Neural cell (in vitro differentiated cells): ENCODE data around the gene ABCA2. TPM values are rescaled to one million over a fixed set of nuclear protein-coding genes. Genes with fewer than 3 reads are reported as not detected.

Source experiments
- H2AFZ ChIP-seq: fragments of 200-600, 300-800 bp; sonication (generic), shearing (Covaris generic); 2 replicates; pipeline ENCODE4 v1.6.0; 2014; ENCODE audit warnings: low read depth, mild to moderate bottlenecking, antibody characterized with exemption, low read length, moderate library complexity
- H3F3A ChIP-seq: fragments of 200-600 bp; shearing (Covaris generic); 2 replicates; pipeline ENCODE4 v1.6.1; 2016; ENCODE audit warnings: mild to moderate bottlenecking, moderate library complexity, mixed read lengths, antibody characterized with exemption, low read length; ENCODE audit not compliant: insufficient read depth, poor library complexity, severe bottlenecking
- H3K27ac ChIP-seq: fragments of 200-600, 300-800 bp; sonication (generic), shearing (Covaris generic); 2 replicates; pipeline ENCODE4 v1.5.1; 2014; ENCODE audit warnings: mild to moderate bottlenecking, low read length, moderate library complexity
- H3K27me3 ChIP-seq: fragments of 300-800, 200-600 bp; sonication (generic), shearing (Covaris generic); 2 replicates; pipeline ENCODE4 v1.6.0; 2014; ENCODE audit warnings: mild to moderate bottlenecking, low read depth, low read length, moderate library complexity; ENCODE audit not compliant: insufficient read depth
- H3K36me3 ChIP-seq: fragments of 300-800, 200-600 bp; sonication (generic), shearing (Covaris generic); 2 replicates; pipeline ENCODE4 v1.5.1; 2014; ENCODE audit warnings: mild to moderate bottlenecking, antibody characterized with exemption, low read length, moderate library complexity; ENCODE audit not compliant: insufficient read depth
- H3K4me2 ChIP-seq: fragments of 300-800, 200-600 bp; sonication (generic), shearing (Covaris generic); 2 replicates; pipeline ENCODE4 v1.6.0; 2014; ENCODE audit warnings: mild to moderate bottlenecking, low read length
- H3K4me3 ChIP-seq: fragments of 300-800, 200-600 bp; sonication (generic), shearing (Covaris generic); 2 replicates; pipeline ENCODE4 v1.5.1; 2014; ENCODE audit warnings: mild to moderate bottlenecking, low read length, moderate library complexity
- H3K79me2 ChIP-seq: fragments of 200-600 bp; shearing (Covaris generic); replicated peaks from 2 replicates; pipeline ENCODE4 v1.6.0; 2014; ENCODE audit warnings: mild to moderate bottlenecking, low read length, moderate library complexity; ENCODE audit not compliant: insufficient read depth
- H3K9ac ChIP-seq: fragments of 300-800, 200-600 bp; sonication (generic), shearing (Covaris generic); 2 replicates; pipeline ENCODE4 v1.6.1; 2016; ENCODE audit warnings: mild to moderate bottlenecking, low read length, mixed read lengths
- H3K9me2 ChIP-seq: fragments of 200-600 bp; shearing (Covaris generic); 2 replicates; pipeline ENCODE4 v1.6.1; 2016; ENCODE audit warnings: mild to moderate bottlenecking, low read length, mixed read lengths; ENCODE audit not compliant: insufficient read depth
- H3K9me3 ChIP-seq: fragments of 200-600, 300-800 bp; sonication (generic), shearing (Covaris generic); 2 replicates; pipeline ENCODE4 v1.6.1; 2016; ENCODE audit warnings: mild to moderate bottlenecking, mixed run types, low read length, moderate library complexity, mixed read lengths
- H4K20me1 ChIP-seq: fragments of 200-600 bp; shearing (Covaris generic); 2 replicates; pipeline ENCODE4 v1.6.1; 2016; ENCODE audit warnings: mild to moderate bottlenecking, mixed run types; ENCODE audit not compliant: insufficient read depth
- CTCF ChIP-seq: fragments of 450-650 bp; IDR thresholded peaks from 2 replicates; pipeline ENCODE4 v1.5.1; 2014; ENCODE audit warnings: antibody characterized with exemption, mild to moderate bottlenecking, moderate library complexity; ENCODE audit not compliant: poor library complexity, severe bottlenecking
- EP300 ChIP-seq: fragments of 450-650 bp; conservative IDR thresholded peaks from 2 replicates; pipeline ENCODE4 v1.6.1; 2014; ENCODE audit warnings: antibody characterized with exemption, mild to moderate bottlenecking, moderate library complexity; ENCODE audit not compliant: poor library complexity, severe bottlenecking
- EZH2 ChIP-seq: fragments of 200-600, 300-800 bp; shearing (Covaris generic), sonication (generic); IDR thresholded peaks from 2 replicates; pipeline ENCODE4 v1.6.1; 2014; ENCODE audit warnings: antibody characterized with exemption, low read length, borderline replicate concordance, mild to moderate bottlenecking; ENCODE audit not compliant: insufficient read depth, poor library complexity, severe bottlenecking
- MXI1 ChIP-seq: fragments of 450-650 bp; conservative IDR thresholded peaks from 2 replicates; pipeline ENCODE4 v1.6.1; 2014; ENCODE audit warnings: antibody characterized with exemption, mild to moderate bottlenecking; ENCODE audit not compliant: poor library complexity, severe bottlenecking
- POLR2AphosphoS5 ChIP-seq: IDR thresholded peaks from 2 replicates; pipeline ENCODE4 v1.6.1; 2012
- RAD21 ChIP-seq: fragments of 450-650 bp; conservative IDR thresholded peaks from 2 replicates; pipeline ENCODE4 v1.6.1; 2014; ENCODE audit warnings: antibody characterized with exemption, mild to moderate bottlenecking, moderate library complexity
- REST ChIP-seq: IDR thresholded peaks from 2 replicates; pipeline ENCODE4 v1.6.1; 2012; ENCODE audit warnings: borderline replicate concordance
- SMC3 ChIP-seq: fragments of 450-650 bp; conservative IDR thresholded peaks from 2 replicates; pipeline ENCODE4 v1.6.1; 2014; ENCODE audit warnings: antibody characterized with exemption, mild to moderate bottlenecking, moderate library complexity; ENCODE audit not compliant: poor library complexity
- TAF1 ChIP-seq: IDR thresholded peaks from 2 replicates; pipeline ENCODE4 v1.6.1; 2012; ENCODE audit warnings: low read depth
- polyA plus RNA-seq: library from polyadenylated mRNA; depleted of rRNA; stranded (reverse); fragments of >200 nt; gene quantifications from 2 replicates; pipeline ENCODE4 v1.2.3, GENCODE V29; 2014

Gene ABCA2
- polyA plus RNA-seq, 1 donor from 2014 or later: 30.6 TPM

- Histone ChIP-seq H3K36me3 (no peaks in the 10 kb centered on the region), H3K79me2 (no peaks in the 10 kb centered on the region), H3F3A (no peaks in the 10 kb centered on the region), H3K9me3 (no peaks in the 10 kb centered on the region), H3K27ac (no peak overlapping the region), H4K20me1 (no peaks in the 10 kb centered on the region), H3K9me2 (no peaks in the 10 kb centered on the region), H3K27me3 (no peaks in the 10 kb centered on the region), H3K4me3 (no peak overlapping the region), H3K4me2 (no peak overlapping the region), H3K9ac (no peak overlapping the region), H2AFZ (no peak overlapping the region)
- TF ChIP-seq REST (no peak), POLR2AphosphoS5 (no peak), MXI1 (no peak), EP300 (no peak), TAF1 (no peak), SMC3 (no peak), RAD21 (no peak), CTCF (no peak), EZH2 (no peak)
Measured at GRCh38 chr9:136994888-136995230, 33.2 kb downstream of the ABCA2 start.

GRCh38 chr9:136994180-136994887, 33.7 kb downstream of the ABCA2 start:
- Histone ChIP-seq H3K4me3 (no peak overlapping the region), H3K36me3 (no peaks in the 10 kb centered on the region), H3K27ac (no peak overlapping the region), H4K20me1 (no peaks in the 10 kb centered on the region), H3K9me2 (no peaks in the 10 kb centered on the region), H3K27me3 (no peaks in the 10 kb centered on the region), H3K9me3 (no peaks in the 10 kb centered on the region), H3K4me2 (no peak overlapping the region), H3K9ac (no peak overlapping the region), H3K79me2 (no peaks in the 10 kb centered on the region), H2AFZ (no peak overlapping the region), H3F3A (no peaks in the 10 kb centered on the region)
- no peak for TF ChIP-seq EP300
- no peak for TF ChIP-seq EZH2
- no peak for TF ChIP-seq CTCF
- TF ChIP-seq REST: no peak
- TF ChIP-seq TAF1: no peak
- no peak for TF ChIP-seq SMC3
- TF ChIP-seq RAD21: no peak
- TF ChIP-seq MXI1: no peak
- no peak for TF ChIP-seq POLR2AphosphoS5
